ENCODE measurements around the gene STEAP1B. TPM values are rescaled to one million over a fixed set of nuclear protein-coding genes. Genes with fewer than 3 reads are reported as not detected.

STEAP1B gene
- total RNA-seq, 1 experiment from 2014 or later, result 0.27 TPM

- H3K79me2 ChIP-seq (ENCODE audit: insufficient read depth, low read length), result no peaks in the 10 kb centered on the region
- DNase-seq (ENCODE audit: low read depth, low spot score) (no peak), ATAC-seq (no peak)
- ChIA-PET RAD21 (ENCODE audit: low non-redundant PET in 1 of 2, low total read pairs in 2 of 2, uncharacterized antibody in 2 of 2, unreplicated experiment in 2 of 2) (no interaction called here), CTCF (no interaction called here), POLR2A (no interaction called here)
- H3K9me2 ChIP-seq (ENCODE audit: insufficient read depth), result no peaks in the 10 kb centered on the region
- H3K36me3 ChIP-seq (ENCODE audit: control insufficient read depth in 1 of 2, insufficient read depth in 2 of 2, low read length in 2 of 2), result no peaks in the 10 kb centered on the region
- H3K9ac ChIP-seq (ENCODE audit: low read length), result no peak overlapping the region
- TF ChIP-seq ZNF274 (IDR thresholded peaks at IDR 0.05; ENCODE audit: low read depth, low read length) (no peak), FOSL1 (IDR thresholded peaks at IDR 0.05; ENCODE audit: low read depth) (no peak), ELF1 (IDR thresholded peaks at IDR 0.05; ENCODE audit: borderline replicate concordance, low read depth) (no peak)
- TF ChIP-seq, protein P1, sequence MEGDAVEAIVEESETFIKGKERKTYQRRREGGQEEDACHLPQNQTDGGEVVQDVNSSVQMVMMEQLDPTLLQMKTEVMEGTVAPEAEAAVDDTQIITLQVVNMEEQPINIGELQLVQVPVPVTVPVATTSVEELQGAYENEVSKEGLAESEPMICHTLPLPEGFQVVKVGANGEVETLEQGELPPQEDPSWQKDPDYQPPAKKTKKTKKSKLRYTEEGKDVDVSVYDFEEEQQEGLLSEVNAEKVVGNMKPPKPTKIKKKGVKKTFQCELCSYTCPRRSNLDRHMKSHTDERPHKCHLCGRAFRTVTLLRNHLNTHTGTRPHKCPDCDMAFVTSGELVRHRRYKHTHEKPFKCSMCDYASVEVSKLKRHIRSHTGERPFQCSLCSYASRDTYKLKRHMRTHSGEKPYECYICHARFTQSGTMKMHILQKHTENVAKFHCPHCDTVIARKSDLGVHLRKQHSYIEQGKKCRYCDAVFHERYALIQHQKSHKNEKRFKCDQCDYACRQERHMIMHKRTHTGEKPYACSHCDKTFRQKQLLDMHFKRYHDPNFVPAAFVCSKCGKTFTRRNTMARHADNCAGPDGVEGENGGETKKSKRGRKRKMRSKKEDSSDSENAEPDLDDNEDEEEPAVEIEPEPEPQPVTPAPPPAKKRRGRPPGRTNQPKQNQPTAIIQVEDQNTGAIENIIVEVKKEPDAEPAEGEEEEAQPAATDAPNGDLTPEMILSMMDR (IDR thresholded peaks at IDR 0.05 in 2 of 3, conservative IDR thresholded peaks at IDR 0.05 in 1 of 3; ENCODE audit: borderline replicate concordance in 1 of 3, insufficient read depth in 1 of 3, low read depth in 2 of 3, low read length in 2 of 3), result no peak
- H3K4me3 ChIP-seq (replicated peaks in 1 of 2; ENCODE audit: low read depth in 1 of 2, low read length in 2 of 2), result no peak overlapping the region
- H4K20me1 ChIP-seq (ENCODE audit: insufficient read depth), result no peaks in the 10 kb centered on the region
- no peak overlapping the region for H3K4me2 ChIP-seq (ENCODE audit: low read length)
- H3K27me3 ChIP-seq (ENCODE audit: insufficient read depth, low read length), result no peaks in the 10 kb centered on the region
- no peak overlapping the region for H3K27ac ChIP-seq (ENCODE audit: low read depth, low read length)
- H3K4me1 ChIP-seq (ENCODE audit: control insufficient read depth in 1 of 2, insufficient read depth in 2 of 2, low read length in 2 of 2), result peaks cover 8 to 20% of the 10 kb centered on the region in 2 experiments; a peak in 3 of 4 replicates
- no TSS peak for BruUV-seq (replicated peaks)
- H3K9me3 ChIP-seq (ENCODE audit: control insufficient read depth in 1 of 2, insufficient read depth in 1 of 2, low read depth in 1 of 2, low read length in 2 of 2), result no peaks in the 10 kb centered on the region
- no peak overlapping the region for H2AFZ ChIP-seq (ENCODE audit: low read depth, low read length, poor library complexity, severe bottlenecking)
- intact Hi-C loops (cut with micrococcal nuclease), result no loop called here
These were observed 69.5 kb downstream of the STEAP1B start for GRCh38 chr7:22430457-22430856.

DNA sequence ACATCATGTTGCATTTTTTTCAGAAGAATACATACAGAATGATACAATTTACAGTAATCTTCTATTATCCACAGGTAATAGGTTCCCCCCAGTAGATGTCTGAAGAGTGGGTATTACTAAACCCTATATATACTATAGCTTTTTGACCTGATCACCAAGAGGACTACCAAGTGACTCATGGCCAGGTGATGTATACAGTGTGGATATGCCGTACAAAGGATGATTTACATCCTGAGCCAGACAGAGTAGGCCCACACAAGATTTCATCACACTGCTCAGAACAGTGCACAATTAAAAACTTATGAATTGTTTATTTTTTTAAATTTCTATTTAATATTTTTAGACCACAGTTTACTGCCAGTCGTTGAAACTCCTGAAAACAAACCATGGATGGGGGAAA is 70.6 kb downstream of the STEAP1B start:
- peaks cover 8 to 20% of the 10 kb centered on the region in 2 experiments; a peak in 3 of 4 replicates for H3K4me1 ChIP-seq (ENCODE audit: control insufficient read depth in 1 of 2, insufficient read depth in 2 of 2, low read length in 2 of 2)
- intact Hi-C loops (cut with micrococcal nuclease), result no loop called here
- no TSS peak for BruUV-seq (replicated peaks)
- no peaks in the 10 kb centered on the region for H3K9me2 ChIP-seq (ENCODE audit: insufficient read depth)
- H3K4me3 ChIP-seq (replicated peaks in 1 of 2; ENCODE audit: low read depth in 1 of 2, low read length in 2 of 2), result no peak overlapping the region
- CTCF ChIA-PET, result no interaction called here
- H3K27me3 ChIP-seq (ENCODE audit: insufficient read depth, low read length), result no peaks in the 10 kb centered on the region
- RAD21 ChIA-PET (ENCODE audit: low non-redundant PET in 1 of 2, low total read pairs in 2 of 2, uncharacterized antibody in 2 of 2, unreplicated experiment in 2 of 2), result no interaction called here
- no peaks in the 10 kb centered on the region for H3K36me3 ChIP-seq (ENCODE audit: control insufficient read depth in 1 of 2, insufficient read depth in 2 of 2, low read length in 2 of 2)
- no peaks in the 10 kb centered on the region for H3K79me2 ChIP-seq (ENCODE audit: insufficient read depth, low read length)
- no peak overlapping the region for H3K9ac ChIP-seq (ENCODE audit: low read length)
- no peaks in the 10 kb centered on the region for H3K9me3 ChIP-seq (ENCODE audit: control insufficient read depth in 1 of 2, insufficient read depth in 1 of 2, low read depth in 1 of 2, low read length in 2 of 2)
- no peaks in the 10 kb centered on the region for H4K20me1 ChIP-seq (ENCODE audit: insufficient read depth)
- no peak overlapping the region for H3K4me2 ChIP-seq (ENCODE audit: low read length)
- ATAC-seq (no peak), DNase-seq (ENCODE audit: low read depth, low spot score) (no peak)
- H3K27ac ChIP-seq (ENCODE audit: low read depth, low read length), result no peak overlapping the region
- POLR2A ChIA-PET, result no interaction called here
- no peak overlapping the region for H2AFZ ChIP-seq (ENCODE audit: low read depth, low read length, poor library complexity, severe bottlenecking)
- TF ChIP-seq EGR1 (IDR thresholded peaks at IDR 0.05; ENCODE audit: low read depth), result no peak
- TF ChIP-seq REST (IDR thresholded peaks at IDR 0.05; ENCODE audit: low read depth), result no peak
- TF ChIP-seq, protein P2, sequence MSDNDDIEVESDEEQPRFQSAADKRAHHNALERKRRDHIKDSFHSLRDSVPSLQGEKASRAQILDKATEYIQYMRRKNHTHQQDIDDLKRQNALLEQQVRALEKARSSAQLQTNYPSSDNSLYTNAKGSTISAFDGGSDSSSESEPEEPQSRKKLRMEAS (IDR thresholded peaks at IDR 0.05), result no peak
- TF ChIP-seq, protein P1 (IDR thresholded peaks at IDR 0.05 in 2 of 3, conservative IDR thresholded peaks at IDR 0.05 in 1 of 3; ENCODE audit: borderline replicate concordance in 1 of 3, insufficient read depth in 1 of 3, low read depth in 2 of 3, low read length in 2 of 3), result no peak
- no peak for TF ChIP-seq ZBTB33 (IDR thresholded peaks at IDR 0.05; ENCODE audit: extremely low read depth, insufficient replicate concordance, low read length)

Data from HCT116 (cell line).